Posterior cingulate gyrus (tissue), 11 donors: ENCODE data around the gene TMEM119.
"Not testable (repeated sequence)": the region's sequence is repeated elsewhere in the genome, so short reads cannot be mapped to it uniquely, and the experiment has no call there.

Source experiments
- DNase-seq, 10 donors: peaks; one replicate each; pipeline versions ENCODE4 v3.0.0 to v3.0.0-alpha.2; 2020 to 2021; ENCODE audit warnings: mixed read lengths in 3 of 10
- intact Hi-C: fragments of 100-400 bp; cut with DNase I; formaldehyde crosslinking; loops from one replicate; pipeline ENCODE4 v1.15.1; 2023

Gene TMEM119

DNA sequence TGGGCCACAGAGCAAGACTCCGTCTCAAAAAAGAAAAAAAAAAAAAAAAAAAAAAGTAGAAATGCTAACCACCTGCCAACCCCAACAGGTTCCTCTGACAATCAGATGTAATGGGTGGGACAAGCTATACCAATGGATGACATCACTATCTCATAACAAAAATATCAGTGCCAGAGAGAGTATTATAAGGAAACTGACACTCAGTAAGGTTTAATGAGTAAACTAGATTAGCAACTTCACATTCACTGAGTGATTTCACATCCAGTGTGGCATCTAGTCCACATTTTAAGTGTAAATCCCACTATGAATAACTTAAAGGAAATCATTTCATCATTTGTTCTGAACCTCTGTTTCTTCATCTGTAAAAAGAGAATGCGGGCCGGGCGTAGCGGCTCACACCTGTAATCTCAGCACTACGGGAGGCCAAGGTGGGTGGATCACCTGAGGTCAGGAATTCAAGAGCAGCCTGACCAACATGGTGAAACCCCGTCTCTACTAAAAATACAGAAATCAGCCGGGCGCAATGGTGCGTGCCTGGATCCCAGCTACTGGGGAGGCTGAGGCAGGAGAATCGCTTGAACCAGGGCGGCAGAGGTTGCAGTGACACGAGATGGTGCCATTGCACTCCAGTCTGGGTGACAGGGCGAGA, 38.8 kb downstream of the TMEM119 start:
- intact Hi-C loops, result no loop called here
- no peak for DNase-seq

DNA sequence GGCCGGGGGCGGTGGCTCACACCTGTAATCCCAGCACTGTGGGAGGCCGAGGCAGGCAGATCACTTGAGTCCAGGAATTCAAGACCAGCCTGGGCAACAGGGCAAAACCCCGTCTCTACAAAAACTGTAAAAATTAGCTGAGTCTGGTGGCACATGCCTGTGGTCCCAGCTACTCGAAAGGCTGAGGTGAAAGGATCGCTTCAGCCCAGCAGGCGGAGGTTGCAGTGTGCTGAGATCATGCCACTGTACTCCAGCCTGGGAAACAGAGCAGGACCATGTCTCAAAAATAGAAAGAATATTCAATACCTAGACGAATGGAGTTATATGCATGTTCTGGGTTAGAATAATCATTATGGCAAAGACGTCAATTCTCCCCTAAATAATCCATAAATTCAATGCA, 42.5 kb downstream of the TMEM119 start:
- DNase-seq, intact Hi-C loops: not testable (repeated sequence)

DNA sequence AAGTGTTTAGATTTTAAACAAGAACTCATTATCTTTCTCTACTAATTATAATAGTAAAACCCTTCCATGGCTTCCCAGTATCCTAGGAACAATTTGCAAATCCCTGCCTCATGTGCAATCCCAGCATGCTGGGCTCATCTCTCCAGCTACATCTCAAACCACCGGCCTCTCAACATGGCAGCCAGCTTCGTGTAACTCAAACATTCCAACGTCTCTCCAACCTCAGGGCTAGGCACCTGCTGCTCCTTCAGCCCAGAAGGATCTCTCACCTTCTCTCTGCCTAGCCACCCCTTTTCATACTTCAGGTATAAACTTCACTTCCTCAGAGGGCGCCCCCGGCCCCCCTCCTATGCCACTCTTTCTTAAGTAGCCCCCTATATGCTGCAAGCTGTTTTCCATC, 44.1 kb downstream of the TMEM119 start:
- intact Hi-C loops, result no loop called here
- DNase-seq, result no peak

DNA sequence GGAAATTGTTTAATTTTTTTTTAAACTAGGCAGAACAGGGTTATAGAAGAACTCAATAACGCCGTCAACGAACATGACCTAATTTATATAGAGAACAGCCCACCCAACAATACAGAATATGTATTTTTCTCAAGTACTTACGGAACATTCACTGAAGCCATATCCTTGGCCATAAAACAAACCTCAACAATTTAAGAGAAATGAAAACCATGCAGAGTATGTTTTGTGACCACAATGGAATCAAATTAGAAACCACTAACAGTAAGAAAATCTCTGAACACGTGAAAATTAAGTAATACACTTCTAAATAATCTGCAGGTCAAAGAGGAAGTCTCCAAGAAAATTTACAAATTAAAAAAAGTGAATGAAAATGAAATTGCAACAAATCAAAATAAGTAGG, 46.3 kb downstream of the TMEM119 start:
- intact Hi-C loops, result no loop called here
- no peak for DNase-seq

DNA sequence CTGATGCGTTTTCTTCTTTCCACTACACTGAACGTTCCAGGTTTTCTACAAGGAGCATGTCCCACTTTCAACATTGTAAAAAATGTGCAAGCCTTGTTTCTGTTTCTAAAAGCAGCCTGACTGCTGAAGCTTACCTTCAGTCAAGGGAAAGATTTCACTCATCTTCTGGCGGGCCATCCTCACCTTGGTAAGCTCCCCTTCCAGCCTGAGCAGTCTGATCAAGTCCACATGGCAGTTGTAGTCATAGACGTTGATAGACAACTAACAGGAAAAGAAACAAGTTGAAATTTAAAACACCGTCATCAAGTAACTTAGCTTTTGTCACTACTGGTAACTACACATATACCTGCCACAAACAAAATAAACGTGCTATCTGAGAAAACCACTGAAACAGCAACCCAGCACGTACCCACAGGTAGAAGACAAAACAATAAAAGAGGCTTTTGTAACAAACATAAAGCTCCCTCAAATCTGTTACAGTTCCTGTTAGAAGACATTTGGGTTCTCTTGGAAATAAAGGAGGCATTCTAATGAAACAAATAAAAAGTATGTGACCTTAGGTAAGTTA, 48.8 kb downstream of the TMEM119 start:
- DNase-seq, result no peak
- intact Hi-C loops, result no loop called here

DNA sequence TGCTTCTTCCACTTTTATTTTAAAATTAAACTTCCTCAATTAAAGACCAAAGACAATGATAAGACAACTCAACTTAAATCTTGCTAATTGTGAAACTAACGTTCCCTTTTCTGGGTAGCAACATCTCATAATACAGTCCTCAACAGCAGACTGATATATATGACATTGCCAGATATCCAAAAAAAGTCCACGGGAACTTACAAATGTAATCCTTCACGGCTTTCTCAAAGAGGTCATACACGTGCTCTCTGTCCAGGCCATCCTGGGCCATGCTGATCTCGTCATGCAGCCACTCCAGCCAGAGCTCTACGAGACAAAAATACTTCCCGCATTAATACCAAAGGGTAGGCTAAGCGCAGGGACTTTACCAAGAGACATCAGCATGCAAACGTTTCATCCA, 50.2 kb downstream of the TMEM119 start:
- peak in 1 of 10 donors; percentile 14 for DNase-seq
- intact Hi-C loops, result no loop called here

DNA sequence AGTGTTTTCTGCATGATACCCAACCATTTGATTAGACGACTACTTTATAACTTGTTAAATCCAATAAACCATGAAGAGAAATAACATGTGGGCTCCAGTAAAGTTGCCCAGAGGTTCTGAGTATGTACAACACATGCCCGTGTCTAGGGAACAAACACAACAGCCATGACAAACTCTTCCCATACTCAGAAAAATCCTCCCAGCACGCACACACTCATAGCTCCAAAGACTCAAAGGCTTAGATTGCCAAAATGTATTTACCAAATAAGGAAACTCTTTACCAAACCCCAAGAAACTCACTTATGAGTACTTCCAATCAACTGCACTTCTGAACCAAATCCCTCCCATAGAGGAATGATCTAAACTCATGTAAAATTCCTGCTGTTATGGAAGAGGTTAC, 54.2 kb downstream of the TMEM119 start:
- intact Hi-C loops, result no loop called here

DNA sequence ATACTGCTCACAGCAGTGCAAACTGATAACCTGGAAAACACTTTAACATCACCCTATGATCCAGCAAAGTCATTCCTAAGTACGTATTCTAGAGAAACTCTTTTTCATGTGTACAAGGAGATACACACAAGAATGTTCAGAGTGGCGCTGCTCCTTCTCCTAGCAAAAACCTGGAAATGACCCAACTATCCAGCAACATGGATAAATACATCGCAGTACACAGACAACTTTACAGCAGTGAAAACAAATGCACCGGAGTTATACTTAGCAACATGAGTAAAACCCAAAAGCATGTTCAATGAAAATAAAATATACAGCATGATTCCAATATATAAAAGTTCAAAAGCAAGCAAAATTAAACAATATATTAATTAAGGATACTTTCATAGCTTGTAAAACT, 55.6 kb downstream of the TMEM119 start:
- intact Hi-C loops, result no loop called here
- DNase-seq, result no peak

More for the DNA sequence above, 54.2 kb downstream of the TMEM119 start:
- no peak for DNase-seq
